GM23338 (cell line): Measurements from ENCODE around the gene FHDC1. TPM values are rescaled to one million over a fixed set of nuclear protein-coding genes. Genes with fewer than 3 reads are reported as not detected.

ENCODE experiments used
- ATAC-seq: fragments of 200-7000 bp; cut with Tn5 transposase; 3 replicates; pipeline ENCODE4 v1.9.1; 2020
- DNase-seq: peaks from one replicate; pipeline ENCODE4 v3.0.0-alpha.2; 2015; ENCODE audit warnings: low spot score
- H2AFZ ChIP-seq: fragments of 200-600 bp; sonication (generic); 2 replicates; pipeline ENCODE4 v1.8.0; 2016; ENCODE audit warnings: antibody characterized with exemption, mild to moderate bottlenecking, moderate library complexity
- H3F3A ChIP-seq: fragments of 200-600 bp; sonication (generic); replicated peaks from 2 replicates; pipeline ENCODE4 v1.8.0; 2017; ENCODE audit warnings: antibody characterized with exemption, mixed run types, low read depth
- H3K27ac ChIP-seq: fragments of 200-600 bp; sonication (generic); 2 replicates; pipeline ENCODE4 v1.6.1; 2016; ENCODE audit warnings: low read depth
- H3K27me3 ChIP-seq: fragments of 200-600 bp; sonication (generic); 2 replicates; pipeline ENCODE4 v1.8.0; 2016; ENCODE audit warnings: mild to moderate bottlenecking, mixed run types, moderate library complexity; ENCODE audit not compliant: insufficient read depth
- H3K36me3 ChIP-seq: fragments of 200-600 bp; sonication (generic); 2 replicates; pipeline ENCODE4 v1.8.0; 2016; ENCODE audit warnings: mild to moderate bottlenecking; ENCODE audit not compliant: insufficient read depth
- H3K4me1 ChIP-seq: fragments of 200-600 bp; sonication (generic); 2 replicates; pipeline ENCODE4 v1.8.0; 2016; ENCODE audit warnings: mild to moderate bottlenecking, moderate library complexity; ENCODE audit not compliant: insufficient read depth
- H3K4me2 ChIP-seq: fragments of 200-600 bp; sonication (generic); 2 replicates; pipeline ENCODE4 v1.7.1; 2017; ENCODE audit warnings: mixed run types
- H3K4me3 ChIP-seq: fragments of 200-600 bp; sonication (generic); 2 replicates; pipeline ENCODE4 v1.6.1; 2016; ENCODE audit warnings: mixed run types
- H3K79me2 ChIP-seq: fragments of 200-600 bp; sonication (generic); replicated peaks from 2 replicates; pipeline ENCODE4 v1.8.0; 2017; ENCODE audit warnings: mild to moderate bottlenecking; ENCODE audit not compliant: insufficient read depth
- H3K9me2 ChIP-seq: fragments of 200-600 bp; sonication (generic); 2 replicates; pipeline ENCODE4 v1.8.0; 2017; ENCODE audit not compliant: insufficient read depth
- H4K20me1 ChIP-seq: fragments of 200-600 bp; sonication (generic); replicated peaks from 2 replicates; pipeline ENCODE4 v1.8.0; 2017; ENCODE audit warnings: mild to moderate bottlenecking; ENCODE audit not compliant: insufficient read depth
- H3K27ac Mint-ChIP-seq: 2 replicates; pipeline ENCODE4 v1.8.0; 2020; ENCODE audit warnings: inconsistent platforms, mild to moderate bottlenecking, moderate library complexity, mixed read lengths
- H3K27me3 Mint-ChIP-seq: 3 replicates; pipeline ENCODE4 v1.8.0; 2022; ENCODE audit warnings: low read depth, mild to moderate bottlenecking, moderate library complexity, mixed read lengths, inconsistent platforms; ENCODE audit not compliant: insufficient read depth, poor library complexity
- H3K36me3 Mint-ChIP-seq: 3 replicates; pipeline ENCODE4 v1.8.0; 2021; ENCODE audit warnings: low read depth, mild to moderate bottlenecking, inconsistent platforms, moderate library complexity, mixed read lengths
- H3K4me1 Mint-ChIP-seq: 3 replicates; pipeline ENCODE4 v1.8.0; 2020; ENCODE audit warnings: mild to moderate bottlenecking, inconsistent platforms, mixed read lengths
- H3K4me3 Mint-ChIP-seq: 3 replicates; pipeline ENCODE4 v1.8.0; 2021; ENCODE audit warnings: moderate library complexity, mild to moderate bottlenecking, inconsistent platforms, mixed read lengths
- H3K9me3 Mint-ChIP-seq: 3 replicates; pipeline ENCODE4 v1.8.0; 2020; ENCODE audit warnings: moderate library complexity, mild to moderate bottlenecking, inconsistent platforms, mixed read lengths
- CREB1 ChIP-seq: fragments of 250-450 bp; sonication (Bioruptor Pico); IDR thresholded peaks from 2 replicates; pipeline ENCODE4 v1.5.0; 2020; ENCODE audit warnings: low read depth, mild to moderate bottlenecking, moderate library complexity
- EZH2phosphoT487 ChIP-seq: fragments of 200-600 bp; sonication (generic); IDR thresholded peaks from one replicate; pipeline ENCODE4 v1.8.1; 2018; ENCODE audit warnings: antibody characterized with exemption; ENCODE audit not compliant: unreplicated experiment
- ZNF462 ChIP-seq: fragments of 250-450 bp; sonication (Bioruptor Pico); IDR thresholded peaks from 2 replicates; pipeline ENCODE4 v1.5.0; 2020; ENCODE audit warnings: mild to moderate bottlenecking, moderate library complexity
- polyA plus RNA-seq: library from polyadenylated mRNA; unstranded; fragments of >200 nt; fragmentation: Nextera tagmentation; extraction: Ambion mirVana; gene quantifications from 2 replicates; pipeline ENCODE4 v1.2.1, GENCODE V29; 2016
- total RNA-seq: library from RNA; depleted of rRNA; stranded (reverse); fragments of >200 nt; shearing (Covaris generic); gene quantifications from 2 replicates; pipeline ENCODE4 v1.2.3, GENCODE V29; 2014
- TF ChIP-seq, protein P1 (sequence below), 2 experiments: fragments of 200-600 bp in 1 of 2; sonication (generic) in 1 of 2; conservative IDR thresholded peaks; 2 replicates each; pipeline versions ENCODE4 v1.5.1 to v1.6.1; 2016 to 2017; ENCODE audit warnings: antibody characterized with exemption in 2 of 2, low read depth in 2 of 2, mild to moderate bottlenecking in 2 of 2, moderate library complexity in 1 of 2

Gene FHDC1
- total and polyA plus RNA-seq, 2 experiments from 2014 or later: 9.5 to 22.8 TPM

DNA sequence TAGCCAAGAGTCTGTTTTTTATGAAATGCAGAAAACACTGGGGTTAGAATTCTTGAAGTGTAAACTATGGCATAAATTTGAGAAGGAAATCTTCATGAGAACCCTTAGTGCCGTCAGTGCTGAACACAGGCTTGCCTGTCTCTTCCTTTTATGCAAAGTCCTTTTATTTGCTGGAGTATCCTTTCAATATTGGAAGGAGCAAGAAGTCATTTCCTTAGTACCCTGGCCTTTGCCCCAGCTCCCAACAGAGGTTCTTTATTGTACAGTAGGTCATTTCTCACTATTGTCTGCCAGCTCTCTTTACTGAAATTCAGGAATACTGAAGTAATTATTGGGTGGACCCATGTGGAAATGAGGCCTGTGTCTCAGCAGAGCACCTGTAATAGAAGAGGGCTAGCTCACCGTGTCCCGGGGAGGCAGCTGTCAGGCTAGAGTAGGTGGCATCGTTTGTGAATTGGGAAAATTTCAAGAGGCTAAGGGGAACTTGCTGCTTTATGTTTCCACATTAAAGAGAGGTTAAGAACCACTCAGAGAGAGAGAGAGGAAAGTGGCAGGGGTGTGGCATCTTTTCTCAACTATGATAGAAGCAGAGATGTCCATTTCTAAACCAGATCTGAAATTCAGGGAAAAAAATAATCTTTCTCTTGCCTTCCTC lies 8.7 kb downstream of the FHDC1 start (continued):
- no peak for TF ChIP-seq ZNF462 (CRISPR knock-in tag)

DNA sequence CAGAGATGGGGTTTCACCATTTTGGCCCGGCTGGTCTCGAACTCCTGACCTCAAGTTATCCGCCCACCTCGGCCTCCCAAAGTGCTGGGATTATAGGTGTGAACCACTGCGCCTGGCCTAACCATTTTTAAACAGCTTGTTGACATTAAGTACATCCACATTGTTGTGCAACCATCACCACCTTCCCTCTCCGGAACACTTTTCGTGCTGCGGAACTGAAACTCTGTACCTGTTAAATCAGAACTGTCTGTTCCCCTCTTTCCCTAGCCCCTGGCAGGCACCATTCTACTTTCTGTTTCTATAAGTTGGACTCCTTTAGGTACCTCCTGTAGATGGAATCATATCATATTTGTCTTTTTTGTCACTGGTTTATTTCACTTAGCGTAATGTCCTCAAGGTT lies 9.5 kb downstream of the FHDC1 start:
- ATAC-seq (no peak), DNase-seq (no peak)
- H3K27ac ChIP-seq: no peak overlapping the region
- peaks cover 27% of the 10 kb centered on the region for H3K36me3 ChIP-seq
- H3K4me1 ChIP-seq: peaks cover 34% of the 10 kb centered on the region
- H3K79me2 ChIP-seq: peaks cover 96% of the 10 kb centered on the region
- no peaks in the 10 kb centered on the region for H3K9me2 ChIP-seq
- no peak overlapping the region for H3K4me2 ChIP-seq
- Mint-ChIP-seq H3K27ac (no peak overlapping the region), H3K9me3 (no peaks in the 10 kb centered on the region), H3K27me3 (peaks cover 5% of the 10 kb centered on the region), H3K4me1 (peaks cover 26% of the 10 kb centered on the region), H3K36me3 (peaks cover 58% of the 10 kb centered on the region), H3K4me3 (no peak overlapping the region)
- peaks cover 28% of the 10 kb centered on the region for H4K20me1 ChIP-seq
- TF ChIP-seq EZH2phosphoT487 (no peak), CREB1 (CRISPR knock-in tag) (no peak)
- TF ChIP-seq, protein P1, sequence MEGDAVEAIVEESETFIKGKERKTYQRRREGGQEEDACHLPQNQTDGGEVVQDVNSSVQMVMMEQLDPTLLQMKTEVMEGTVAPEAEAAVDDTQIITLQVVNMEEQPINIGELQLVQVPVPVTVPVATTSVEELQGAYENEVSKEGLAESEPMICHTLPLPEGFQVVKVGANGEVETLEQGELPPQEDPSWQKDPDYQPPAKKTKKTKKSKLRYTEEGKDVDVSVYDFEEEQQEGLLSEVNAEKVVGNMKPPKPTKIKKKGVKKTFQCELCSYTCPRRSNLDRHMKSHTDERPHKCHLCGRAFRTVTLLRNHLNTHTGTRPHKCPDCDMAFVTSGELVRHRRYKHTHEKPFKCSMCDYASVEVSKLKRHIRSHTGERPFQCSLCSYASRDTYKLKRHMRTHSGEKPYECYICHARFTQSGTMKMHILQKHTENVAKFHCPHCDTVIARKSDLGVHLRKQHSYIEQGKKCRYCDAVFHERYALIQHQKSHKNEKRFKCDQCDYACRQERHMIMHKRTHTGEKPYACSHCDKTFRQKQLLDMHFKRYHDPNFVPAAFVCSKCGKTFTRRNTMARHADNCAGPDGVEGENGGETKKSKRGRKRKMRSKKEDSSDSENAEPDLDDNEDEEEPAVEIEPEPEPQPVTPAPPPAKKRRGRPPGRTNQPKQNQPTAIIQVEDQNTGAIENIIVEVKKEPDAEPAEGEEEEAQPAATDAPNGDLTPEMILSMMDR (conservative IDR thresholded peaks at IDR 0.05; ENCODE audit: low read depth in 2 of 2): no peak
- no peaks in the 10 kb centered on the region for H3K27me3 ChIP-seq
- H3K4me3 ChIP-seq: no peak overlapping the region
- H3F3A ChIP-seq: 0 out of 2 replicates have a peak, but pooled peaks cover 4% of the 10 kb centered on the region
- H2AFZ ChIP-seq: no peak overlapping the region
